ENCODE data around the gene MRPL48.
A peak's percentile ranks its signal among the peaks of the same experiment; 100 is the strongest.

Gene MRPL48

GRCh38 chr11:73866095-73866579 lies 78.5 kb downstream of the MRPL48 start:
- TF ChIP-seq, protein P1, sequence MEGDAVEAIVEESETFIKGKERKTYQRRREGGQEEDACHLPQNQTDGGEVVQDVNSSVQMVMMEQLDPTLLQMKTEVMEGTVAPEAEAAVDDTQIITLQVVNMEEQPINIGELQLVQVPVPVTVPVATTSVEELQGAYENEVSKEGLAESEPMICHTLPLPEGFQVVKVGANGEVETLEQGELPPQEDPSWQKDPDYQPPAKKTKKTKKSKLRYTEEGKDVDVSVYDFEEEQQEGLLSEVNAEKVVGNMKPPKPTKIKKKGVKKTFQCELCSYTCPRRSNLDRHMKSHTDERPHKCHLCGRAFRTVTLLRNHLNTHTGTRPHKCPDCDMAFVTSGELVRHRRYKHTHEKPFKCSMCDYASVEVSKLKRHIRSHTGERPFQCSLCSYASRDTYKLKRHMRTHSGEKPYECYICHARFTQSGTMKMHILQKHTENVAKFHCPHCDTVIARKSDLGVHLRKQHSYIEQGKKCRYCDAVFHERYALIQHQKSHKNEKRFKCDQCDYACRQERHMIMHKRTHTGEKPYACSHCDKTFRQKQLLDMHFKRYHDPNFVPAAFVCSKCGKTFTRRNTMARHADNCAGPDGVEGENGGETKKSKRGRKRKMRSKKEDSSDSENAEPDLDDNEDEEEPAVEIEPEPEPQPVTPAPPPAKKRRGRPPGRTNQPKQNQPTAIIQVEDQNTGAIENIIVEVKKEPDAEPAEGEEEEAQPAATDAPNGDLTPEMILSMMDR (IDR thresholded peaks at IDR 0.05): no peak
- TF ChIP-seq ZFX (IDR thresholded peaks at IDR 0.05; ENCODE audit: borderline replicate concordance): no peak
- peak overlapping the region; percentile 8; the same call in 1 of the 2 replicates for H3K27ac ChIP-seq

DNA sequence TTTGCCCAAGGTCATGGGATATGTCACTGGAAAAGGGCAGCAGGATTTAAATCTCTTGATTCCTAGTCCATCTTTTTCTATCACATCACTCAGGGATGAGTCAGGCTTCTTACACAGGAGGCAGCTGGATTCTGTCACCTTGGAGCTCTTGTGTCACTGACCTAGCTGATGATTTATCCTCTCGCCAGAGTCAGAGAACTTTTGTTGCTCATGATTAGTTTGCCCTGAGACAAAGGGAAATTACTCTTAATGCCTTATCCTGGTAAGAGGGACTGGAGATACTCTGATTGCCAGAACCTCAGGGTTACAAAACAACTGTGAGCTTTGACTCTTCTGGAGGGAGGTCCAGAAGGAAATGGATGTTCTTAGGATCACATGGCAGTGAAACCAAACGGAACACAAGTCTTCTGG lies 78.9 kb downstream of the MRPL48 start:
- TF ChIP-seq ZFX (IDR thresholded peaks at IDR 0.05; ENCODE audit: borderline replicate concordance): no peak
- TF ChIP-seq, protein P1 (IDR thresholded peaks at IDR 0.05): no peak
- peak overlapping the region; percentile 8; the same call in 1 of the 2 replicates for H3K27ac ChIP-seq

- TF ChIP-seq ZFX (IDR thresholded peaks at IDR 0.05; ENCODE audit: borderline replicate concordance): no peak
- TF ChIP-seq, protein P1 (IDR thresholded peaks at IDR 0.05): no peak
- peak overlapping the region; percentile 66 for H3K27ac ChIP-seq
These were observed 81.8 kb downstream of the MRPL48 start for GRCh38 chr11:73869332-73869949.

DNA sequence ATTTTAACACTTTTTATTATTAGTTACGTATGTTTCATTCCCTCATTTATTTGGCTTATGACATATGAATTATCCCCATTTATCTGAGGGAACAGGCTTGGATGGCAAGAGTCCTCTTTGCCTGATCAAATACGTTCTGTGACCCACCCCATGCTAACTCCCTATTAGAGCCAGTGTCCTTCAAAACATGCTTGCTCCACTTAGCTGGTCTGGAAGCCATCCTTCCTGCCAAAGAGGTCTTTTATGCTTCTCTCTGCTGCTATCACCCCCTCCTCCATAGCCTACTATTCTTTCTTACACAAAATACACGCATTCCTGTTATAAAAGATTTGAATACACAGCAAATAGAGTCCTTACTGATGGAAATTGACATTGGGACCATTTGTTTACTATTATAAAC lies 82.6 kb downstream of the MRPL48 start:
- no peak for TF ChIP-seq ZFX (IDR thresholded peaks at IDR 0.05; ENCODE audit: borderline replicate concordance)
- TF ChIP-seq, protein P1 (IDR thresholded peaks at IDR 0.05): no peak
- H3K27ac ChIP-seq: peak overlapping the region; percentile 66

- TF ChIP-seq, protein P1 (IDR thresholded peaks at IDR 0.05): no peak
- no peak for TF ChIP-seq ZFX (IDR thresholded peaks at IDR 0.05; ENCODE audit: borderline replicate concordance)
- no peak overlapping the region for H3K27ac ChIP-seq
These were observed 85.2 kb downstream of the MRPL48 start for GRCh38 chr11:73872749-73873357.

DNA sequence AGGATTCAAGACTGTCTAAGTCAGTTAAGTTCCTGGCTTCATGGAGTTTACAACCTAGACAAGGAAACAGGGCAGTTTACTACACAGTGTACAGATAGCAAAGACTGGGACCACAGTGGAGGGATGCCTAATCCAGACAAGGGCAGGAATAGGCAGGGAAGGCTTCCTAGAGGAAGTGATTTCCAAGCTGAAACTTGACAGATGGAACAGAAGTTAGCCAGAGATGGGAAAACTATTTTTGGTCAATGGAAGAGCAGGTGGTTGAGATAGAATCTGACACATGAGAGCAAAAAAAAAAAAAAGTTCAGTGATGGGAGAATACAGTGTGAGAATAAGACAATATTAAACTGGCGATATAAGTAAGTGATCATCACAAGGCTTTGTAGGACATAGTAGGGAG lies 87.7 kb downstream of the MRPL48 start:
- TF ChIP-seq ZFX (IDR thresholded peaks at IDR 0.05; ENCODE audit: borderline replicate concordance): no peak
- TF ChIP-seq, protein P1 (IDR thresholded peaks at IDR 0.05): no peak
- peak overlapping the region; percentile 99 for H3K27ac ChIP-seq

DNA sequence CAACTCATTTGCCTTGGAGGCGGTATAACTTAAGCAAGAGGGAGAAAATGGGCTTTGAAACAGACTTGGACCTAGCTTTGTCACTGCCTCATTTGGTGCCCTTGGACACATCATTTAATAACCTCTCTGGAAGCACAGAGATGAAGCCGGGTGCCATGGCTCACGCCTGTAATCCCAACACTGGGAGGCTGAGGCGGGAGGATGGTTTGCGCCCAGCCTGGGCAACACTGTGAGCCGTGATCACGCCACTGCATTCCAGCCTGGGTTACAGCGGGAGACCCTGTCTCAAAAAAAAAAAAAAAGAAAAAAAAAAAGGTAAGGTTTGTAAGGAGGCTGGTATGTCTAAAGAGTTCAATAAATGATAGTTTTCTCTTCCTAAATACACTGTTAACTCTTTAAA lies 88.2 kb downstream of the MRPL48 start:
- H3K27ac ChIP-seq: peak overlapping the region; percentile 99
- TF ChIP-seq, protein P1 (IDR thresholded peaks at IDR 0.05): no peak
- TF ChIP-seq ZFX (IDR thresholded peaks at IDR 0.05; ENCODE audit: borderline replicate concordance): no peak

Measured in 22Rv1 (cell line).